Colonic mucosa (tissue), 4 donors: Measurements from ENCODE around the gene TWF2. TPM values are rescaled to one million over a fixed set of nuclear protein-coding genes. Genes with fewer than 3 reads are reported as not detected.

Experiments
- DNase-seq: peaks from one replicate; pipeline ENCODE4 v3.0.0-alpha.2; 2020
- H3K27ac ChIP-seq: fragments of 200-600 bp; one replicate; pipeline ENCODE4 v1.8.0; 2021
- H3K27me3 ChIP-seq: fragments of 200-600 bp; one replicate; pipeline ENCODE4 v1.8.0; 2021
- H3K36me3 ChIP-seq: fragments of 200-600 bp; one replicate; pipeline ENCODE4 v1.8.0; 2021
- H3K4me1 ChIP-seq: fragments of 200-600 bp; one replicate; pipeline ENCODE4 v1.8.0; 2021; ENCODE audit warnings: mild to moderate bottlenecking
- H3K4me3 ChIP-seq: fragments of 200-600 bp; one replicate; pipeline ENCODE4 v1.8.0; 2021
- H3K9ac ChIP-seq, 2 donors: one replicate each; pipeline ENCODE4 v1.7.0; 2013; ENCODE audit warnings: control low read depth in 2 of 2, low read depth in 2 of 2, low read length in 2 of 2
- H3K9me3 ChIP-seq: fragments of 200-600 bp; one replicate; pipeline ENCODE4 v1.8.0; 2021
- intact Hi-C: fragments of 100-400 bp; cut with DNase I; formaldehyde crosslinking; loops from one replicate; pipeline ENCODE4 v1.14.1; 2022
- total RNA-seq, 2 donors: library from RNA; stranded (reverse); fragmentation: NEBNext Ultra II Directional in 1 of 2; extraction: Animal tissue kit (Norgen Biotek cat#: 25700) in 1 of 2; gene quantifications; one replicate each; pipeline ENCODE4 v1.2.1, GENCODE V29; 2021
- TF ChIP-seq, protein P1 (sequence below): fragments of 200-600 bp; IDR thresholded peaks from one replicate; pipeline ENCODE4 v1.8.0; 2022; ENCODE audit warnings: antibody characterized with exemption, mild to moderate bottlenecking
- donor health status: healthy.
- donor health status: DM: no; HTN: no; CAD: no.
- donor health status: DM: no; HTN: no; CAD: no.

TWF2 gene
- total RNA-seq, 2 donors from 2014 or later = 44.2 to 45.0 TPM

- H3K9ac ChIP-seq = no peak overlapping the region
- no peaks in the 10 kb centered on the region for H3K27me3 ChIP-seq
- intact Hi-C loops = no loop called here
- no peak for DNase-seq
- no peaks in the 10 kb centered on the region for H3K9me3 ChIP-seq
- peaks cover 12% of the 10 kb centered on the region for H3K36me3 ChIP-seq
- H3K27ac ChIP-seq = no peak overlapping the region
- H3K4me3 ChIP-seq = no peak overlapping the region
- TF ChIP-seq, protein P1, sequence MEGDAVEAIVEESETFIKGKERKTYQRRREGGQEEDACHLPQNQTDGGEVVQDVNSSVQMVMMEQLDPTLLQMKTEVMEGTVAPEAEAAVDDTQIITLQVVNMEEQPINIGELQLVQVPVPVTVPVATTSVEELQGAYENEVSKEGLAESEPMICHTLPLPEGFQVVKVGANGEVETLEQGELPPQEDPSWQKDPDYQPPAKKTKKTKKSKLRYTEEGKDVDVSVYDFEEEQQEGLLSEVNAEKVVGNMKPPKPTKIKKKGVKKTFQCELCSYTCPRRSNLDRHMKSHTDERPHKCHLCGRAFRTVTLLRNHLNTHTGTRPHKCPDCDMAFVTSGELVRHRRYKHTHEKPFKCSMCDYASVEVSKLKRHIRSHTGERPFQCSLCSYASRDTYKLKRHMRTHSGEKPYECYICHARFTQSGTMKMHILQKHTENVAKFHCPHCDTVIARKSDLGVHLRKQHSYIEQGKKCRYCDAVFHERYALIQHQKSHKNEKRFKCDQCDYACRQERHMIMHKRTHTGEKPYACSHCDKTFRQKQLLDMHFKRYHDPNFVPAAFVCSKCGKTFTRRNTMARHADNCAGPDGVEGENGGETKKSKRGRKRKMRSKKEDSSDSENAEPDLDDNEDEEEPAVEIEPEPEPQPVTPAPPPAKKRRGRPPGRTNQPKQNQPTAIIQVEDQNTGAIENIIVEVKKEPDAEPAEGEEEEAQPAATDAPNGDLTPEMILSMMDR = no peak
- no peaks in the 10 kb centered on the region for H3K4me1 ChIP-seq
These were observed 10.7 kb downstream of the TWF2 start for GRCh38 chr3:52228266-52228665.

DNA sequence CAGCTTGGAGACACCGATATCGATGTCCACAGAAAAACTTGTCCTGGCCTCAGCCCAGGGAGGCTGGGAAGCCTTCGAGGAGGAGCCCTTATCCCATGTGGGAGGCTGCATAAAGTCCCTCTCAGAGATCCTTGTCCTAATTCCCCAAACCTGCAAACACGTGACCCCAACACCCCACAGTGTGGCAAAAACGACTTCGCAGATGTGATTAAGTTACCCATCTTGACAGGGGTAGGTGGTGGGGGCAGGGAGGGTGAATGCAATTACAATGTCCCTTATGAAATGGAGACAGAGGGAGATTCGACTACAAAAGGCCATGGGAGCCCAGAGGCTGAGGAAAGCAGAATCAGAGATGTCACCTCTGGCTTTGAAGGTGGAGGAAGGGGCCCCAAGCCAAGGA lies 11.2 kb downstream of the TWF2 start:
- peaks cover 12% of the 10 kb centered on the region for H3K36me3 ChIP-seq
- no peak overlapping the region for H3K27ac ChIP-seq
- TF ChIP-seq, protein P1 = no peak
- H3K4me3 ChIP-seq = no peak overlapping the region
- H3K27me3 ChIP-seq = no peaks in the 10 kb centered on the region
- no peak overlapping the region for H3K9ac ChIP-seq
- no peak for DNase-seq
- H3K4me1 ChIP-seq = no peaks in the 10 kb centered on the region
- intact Hi-C loops = no loop called here
- H3K9me3 ChIP-seq = no peaks in the 10 kb centered on the region

DNA sequence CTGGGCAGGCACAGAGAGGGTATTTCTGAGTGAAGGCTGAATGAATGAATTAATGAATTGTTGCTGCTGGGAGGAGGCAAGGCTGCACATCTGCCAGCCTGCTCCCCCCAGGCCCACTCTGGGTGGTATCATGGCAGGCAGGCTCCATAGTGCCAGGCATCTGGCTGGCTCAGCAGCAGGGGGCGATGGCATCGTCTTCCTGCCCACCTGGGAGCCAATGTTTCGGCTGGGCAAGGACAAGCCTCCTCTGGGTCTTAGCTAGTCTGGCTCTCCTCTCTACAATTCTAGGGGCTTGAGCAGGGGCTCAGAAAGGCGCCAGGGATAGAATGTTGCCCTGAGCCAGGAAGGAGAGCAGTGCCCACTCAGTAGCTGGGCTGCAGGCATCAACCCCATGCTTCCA lies 11.8 kb downstream of the TWF2 start:
- no peaks in the 10 kb centered on the region for H3K9me3 ChIP-seq
- H3K27ac ChIP-seq = no peak overlapping the region
- no peak for DNase-seq
- TF ChIP-seq, protein P1 = no peak
- no peak overlapping the region for H3K9ac ChIP-seq
- peaks cover 12% of the 10 kb centered on the region for H3K36me3 ChIP-seq
- intact Hi-C loops = no loop called here
- no peaks in the 10 kb centered on the region for H3K27me3 ChIP-seq
- no peak overlapping the region for H3K4me3 ChIP-seq
- no peaks in the 10 kb centered on the region for H3K4me1 ChIP-seq

GRCh38 chr3:52226229-52226817 lies 12.6 kb downstream of the TWF2 start:
- intact Hi-C loops = no loop called here
- H3K27me3 ChIP-seq = no peaks in the 10 kb centered on the region
- TF ChIP-seq, protein P1 = no peak
- no peak overlapping the region for H3K27ac ChIP-seq
- H3K4me1 ChIP-seq = no peaks in the 10 kb centered on the region
- H3K9ac ChIP-seq = no peak overlapping the region
- H3K9me3 ChIP-seq = no peaks in the 10 kb centered on the region
- peaks cover 12% of the 10 kb centered on the region for H3K36me3 ChIP-seq
- H3K4me3 ChIP-seq = no peak overlapping the region
- no peak for DNase-seq

- no peaks in the 10 kb centered on the region for H3K4me1 ChIP-seq
- TF ChIP-seq, protein P1 = no peak
- DNase-seq = no peak
- no peaks in the 10 kb centered on the region for H3K27me3 ChIP-seq
- H3K36me3 ChIP-seq = peaks cover 7% of the 10 kb centered on the region
- no peak within 1 kb of the TSS for H3K4me3 ChIP-seq
- no peaks in the 10 kb centered on the region for H3K9me3 ChIP-seq
- H3K27ac ChIP-seq = no peak within 1 kb of the TSS
- peak within 1 kb of the TSS in 1 of 2 donors; percentile 12 for H3K9ac ChIP-seq
- intact Hi-C loops = no loop called here
These were observed 13.3 kb downstream of the TWF2 start, which contains the start of gene TLR9 for GRCh38 chr3:52225452-52226228. TSS of gene TLR9 (minus strand) at chr3:52225645. CDS start at chr3:52225529, 116 bp downstream.
